Activated T-cell treated with anti-CD3 and anti-CD28 coated beads for 1 hour (primary cell): Measurements from ENCODE around the gene EYA3.
A peak's percentile ranks its signal among the peaks of the same experiment; 100 is the strongest.

Experiments
- DNase-seq: peaks from one replicate; pipeline ENCODE4 v3.0.0-alpha.2; 2020; ENCODE audit warnings: low read depth

Gene EYA3

GRCh38 chr1:28071813-28072212 is 16.6 kb downstream of the EYA3 start:
- DNase-seq, result no peak

GRCh38 chr1:28070725-28071593 is 17.5 kb downstream of the EYA3 start:
- DNase-seq, result no peak

GRCh38 chr1:28067523-28068090 is 20.8 kb downstream of the EYA3 start:
- DNase-seq, result no peak

GRCh38 chr1:28066393-28067154 is 21.8 kb downstream of the EYA3 start:
- no peak for DNase-seq

- DNase-seq, result no peak
These were observed 24.3 kb downstream of the EYA3 start for GRCh38 chr1:28064064-28064463.

GRCh38 chr1:28062806-28063205 is 25.6 kb downstream of the EYA3 start:
- peak; percentile 5 for DNase-seq

- no peak for DNase-seq
These were observed 29.2 kb downstream of the EYA3 start for GRCh38 chr1:28058971-28059878.

- no peak for DNase-seq
These were observed 30.2 kb downstream of the EYA3 start for GRCh38 chr1:28058168-28058567.

GRCh38 chr1:28056129-28056925 is 32.1 kb downstream of the EYA3 start:
- DNase-seq, result peak; percentile 25

- DNase-seq, result no peak
These were observed 37.6 kb downstream of the EYA3 start for GRCh38 chr1:28050776-28051175.

GRCh38 chr1:28046716-28047115 is 41.7 kb downstream of the EYA3 start:
- DNase-seq, result no peak

- no peak for DNase-seq
These were observed 42.6 kb downstream of the EYA3 start for GRCh38 chr1:28045777-28046176.

GRCh38 chr1:28044399-28044798 is 44.0 kb downstream of the EYA3 start:
- no peak for DNase-seq

GRCh38 chr1:28039341-28039740 is 49.1 kb downstream of the EYA3 start:
- no peak for DNase-seq

- DNase-seq, result no peak
These were observed 50.5 kb downstream of the EYA3 start for GRCh38 chr1:28037946-28038345.

GRCh38 chr1:28037206-28037605 is 51.2 kb downstream of the EYA3 start:
- no peak for DNase-seq

- DNase-seq, result no peak
These were observed 52.0 kb downstream of the EYA3 start for GRCh38 chr1:28036431-28036830.

GRCh38 chr1:28035420-28035819 is 53.0 kb downstream of the EYA3 start:
- no peak for DNase-seq

- DNase-seq, result no peak
These were observed 56.1 kb downstream of the EYA3 start for GRCh38 chr1:28032281-28032680.

GRCh38 chr1:28031173-28031572 is 57.2 kb downstream of the EYA3 start:
- DNase-seq, result no peak
